CD4-positive, alpha-beta T cell treated with Interleukin-17A for 1 hour (primary cell): ENCODE results near the gene KCNN3.
"Not testable (repeated sequence)": the region's sequence is repeated elsewhere in the genome, so short reads cannot be mapped to it uniquely, and the experiment has no call there.

Experiments used
- DNase-seq: peaks from one replicate; pipeline ENCODE4 v3.0.0-alpha.2; 2020

KCNN3 gene

DNA sequence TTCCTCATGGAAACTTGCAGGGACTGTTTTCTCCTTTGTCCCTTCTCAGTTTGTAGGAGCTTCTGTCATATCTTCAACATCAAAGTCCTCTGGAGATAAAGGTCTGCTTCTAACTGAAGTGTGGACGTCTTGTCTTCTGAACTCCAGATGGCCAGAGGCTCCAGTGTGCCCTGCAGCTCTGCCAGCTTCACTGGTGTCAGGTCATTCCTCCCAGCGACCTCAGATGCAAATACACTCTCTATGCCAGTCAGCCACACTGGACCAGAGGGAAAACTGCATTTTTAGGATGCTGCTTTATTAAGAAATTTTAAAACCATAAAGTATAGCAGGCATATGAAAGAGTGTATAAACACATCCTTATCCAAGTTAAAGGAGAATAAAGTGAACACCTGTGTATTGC, 183.6 kb downstream of the KCNN3 start:
- no peak for DNase-seq

DNA sequence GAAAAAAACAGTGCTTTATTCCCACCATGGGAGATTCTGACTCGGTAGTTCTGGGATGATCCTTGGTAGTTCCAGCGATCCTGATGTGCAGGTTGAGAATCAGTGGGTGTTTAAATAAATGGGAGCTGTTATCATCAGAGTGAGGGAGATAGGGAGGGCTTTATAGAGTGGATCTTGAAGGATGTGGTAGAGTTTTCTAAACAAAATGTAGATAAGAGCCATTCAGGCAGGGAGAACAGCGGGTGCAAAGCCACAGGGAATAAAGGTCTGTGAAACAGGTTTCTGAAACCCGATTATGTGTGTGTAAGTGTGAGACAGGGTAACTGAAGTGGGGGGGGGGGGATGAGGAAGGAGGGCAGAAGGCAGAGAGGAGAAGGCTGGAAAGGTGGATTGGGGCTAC, 186.3 kb downstream of the KCNN3 start:
- no peak for DNase-seq

GRCh38 chr1:154682254-154682653, 187.8 kb downstream of the KCNN3 start:
- DNase-seq = no peak

GRCh38 chr1:154677844-154678243, 192.2 kb downstream of the KCNN3 start:
- not testable (repeated sequence) for DNase-seq

- DNase-seq = not testable (repeated sequence)
These were observed 193.2 kb downstream of the KCNN3 start for GRCh38 chr1:154676847-154677246.

GRCh38 chr1:154674456-154674855, 195.6 kb downstream of the KCNN3 start:
- not testable (repeated sequence) for DNase-seq

GRCh38 chr1:154672245-154672644, 197.8 kb downstream of the KCNN3 start:
- DNase-seq = not testable (repeated sequence)

DNA sequence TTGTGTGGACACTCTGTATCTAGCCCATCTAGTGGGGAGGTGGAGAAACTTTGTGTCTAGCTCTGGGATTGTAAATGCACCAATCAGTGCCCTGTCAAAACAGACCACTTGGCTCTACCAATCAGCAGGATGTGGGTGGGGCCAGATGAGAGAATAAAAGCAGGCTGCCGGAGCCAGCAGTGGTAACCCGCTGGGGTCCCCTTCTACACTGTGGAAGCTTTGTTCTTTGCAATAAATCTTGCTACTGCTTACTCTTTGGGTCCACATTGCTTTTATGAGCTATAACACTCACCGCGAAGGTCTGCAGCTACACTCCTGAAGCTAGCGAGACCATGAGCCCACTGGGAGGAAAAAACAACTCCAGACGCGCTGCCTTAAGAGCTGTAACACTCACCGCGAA, 198.7 kb downstream of the KCNN3 start:
- not testable (repeated sequence) for DNase-seq

- not testable (repeated sequence) for DNase-seq
These were observed 199.5 kb downstream of the KCNN3 start for GRCh38 chr1:154670310-154671270.

GRCh38 chr1:154669464-154670282, 200.4 kb downstream of the KCNN3 start:
- DNase-seq = peak; percentile 80

GRCh38 chr1:154666051-154666790, 203.9 kb downstream of the KCNN3 start:
- DNase-seq = no peak

DNA sequence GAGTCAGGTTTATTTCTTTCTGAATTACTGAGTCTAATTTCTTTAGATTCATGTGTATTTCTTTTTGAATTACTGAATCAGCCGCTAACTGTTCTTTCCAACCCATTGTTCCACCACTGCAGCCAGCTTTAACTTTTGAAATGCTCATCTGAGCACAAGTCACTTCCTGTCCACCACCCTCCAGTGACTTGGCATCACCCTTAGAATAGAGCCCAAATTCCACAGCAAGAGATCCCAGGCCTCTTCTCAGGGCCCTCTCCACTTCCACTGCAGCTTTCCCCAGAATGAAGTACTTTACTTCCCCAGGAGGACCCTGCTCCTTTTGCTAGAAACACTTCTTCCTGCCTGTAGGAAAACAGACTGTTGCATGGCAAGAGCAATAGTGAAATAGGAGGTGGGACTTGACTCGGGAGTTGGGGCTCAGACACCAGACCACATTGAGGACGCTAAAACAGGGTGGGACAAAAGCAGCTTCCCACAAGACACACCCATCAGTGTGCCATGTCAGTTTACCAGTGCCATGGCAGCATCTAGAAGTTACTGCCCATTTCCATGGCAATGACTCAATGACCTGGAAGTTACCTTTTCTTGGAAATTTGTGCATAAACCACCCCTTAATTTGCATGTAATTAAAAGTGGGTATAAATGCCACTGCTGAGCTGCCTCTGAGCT, 205.6 kb downstream of the KCNN3 start:
- DNase-seq = no peak

- DNase-seq = no peak
These were observed 206.5 kb downstream of the KCNN3 start for GRCh38 chr1:154663471-154664060.

GRCh38 chr1:154661110-154661509, 209.0 kb downstream of the KCNN3 start:
- DNase-seq = no peak

DNA sequence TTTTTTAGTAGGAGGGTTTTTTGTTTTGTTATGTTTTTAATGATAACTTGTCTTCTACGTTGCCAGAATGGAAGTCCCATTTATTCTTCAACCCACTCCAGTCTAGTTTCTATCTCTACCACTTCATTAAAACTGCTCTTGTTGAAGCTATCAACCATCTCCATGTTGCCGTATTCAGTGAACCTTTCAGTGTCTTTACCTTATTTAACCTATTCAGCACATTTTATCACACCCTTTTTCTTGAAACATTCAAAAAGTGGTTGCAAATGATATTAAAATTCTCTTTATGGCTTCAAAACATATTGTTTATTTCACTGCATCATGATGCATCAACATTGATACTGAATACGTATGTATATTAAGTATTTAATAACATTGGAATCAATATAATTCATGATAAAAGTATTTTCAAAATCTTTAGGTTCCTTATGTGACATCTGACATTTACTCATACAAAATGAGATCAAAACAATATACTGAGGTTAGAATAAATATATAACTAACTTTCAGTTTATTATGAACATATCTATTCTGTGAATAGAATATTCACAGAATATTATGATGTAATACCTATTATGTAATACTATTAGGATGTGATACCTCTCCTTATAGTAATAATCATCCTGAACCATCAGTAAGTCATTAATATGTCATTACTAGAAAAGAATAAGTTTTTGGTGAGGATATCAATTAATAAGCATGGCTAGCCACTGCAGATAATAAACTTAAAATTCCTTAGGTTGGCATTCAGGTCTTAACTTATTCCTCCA, 210.1 kb downstream of the KCNN3 start:
- DNase-seq = no peak

- no peak for DNase-seq
These were observed 212.5 kb downstream of the KCNN3 start for GRCh38 chr1:154657556-154657955.

DNA sequence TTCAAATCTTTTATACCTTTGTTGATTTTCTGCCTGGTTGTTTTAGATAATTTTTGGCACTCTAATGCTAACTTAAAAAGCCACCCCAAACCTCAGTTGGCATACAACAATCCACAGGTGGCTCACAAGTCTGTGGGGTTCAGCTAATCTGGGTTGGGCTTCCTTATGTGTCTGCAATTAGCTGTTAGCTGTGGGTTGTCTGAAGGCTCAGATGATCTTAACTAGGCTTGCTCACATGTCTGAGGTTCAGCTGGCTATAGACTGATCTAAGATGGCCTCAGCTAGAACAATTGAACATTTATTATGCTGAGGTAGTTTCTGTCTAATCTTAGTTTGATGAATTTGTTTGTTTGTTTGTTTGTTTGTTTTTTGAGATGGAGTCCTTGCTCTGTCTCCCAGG, 217.2 kb downstream of the KCNN3 start:
- no peak for DNase-seq
